GM19467 (cell line): ENCODE measurements around the gene TYRO3.
"Not testable (repeated sequence)": the region's sequence is repeated elsewhere in the genome, so short reads cannot be mapped to it uniquely, and the experiment has no call there.

Experiments
- ATAC-seq: cut with Tn5 transposase; IDR thresholded peaks from one replicate; pipeline ENCODE4 v1.9.1; 2021; ENCODE audit warnings: mild to moderate bottlenecking, moderate library complexity; ENCODE audit not compliant: unreplicated experiment

The TYRO3 gene

DNA sequence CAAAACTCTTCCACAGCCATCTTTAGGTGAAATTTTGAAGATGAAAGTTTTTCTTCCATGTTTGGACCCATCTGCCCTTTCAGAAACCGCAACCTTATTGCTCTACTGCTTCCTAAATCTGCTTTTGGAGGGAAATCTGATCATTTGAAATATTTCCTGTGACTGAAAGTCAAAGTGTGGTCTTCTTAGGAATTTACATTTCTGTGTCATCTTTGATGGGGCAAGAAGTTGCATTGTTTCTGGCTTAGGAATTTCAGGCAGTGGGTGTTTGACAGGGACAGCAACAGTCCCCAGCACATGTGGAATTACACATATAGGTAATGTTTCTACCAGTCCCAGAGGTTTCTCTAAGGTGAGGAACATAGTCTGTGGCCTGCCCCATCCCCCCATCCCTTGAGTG lies 5.3 kb upstream of the TYRO3 start:
- no peak for ATAC-seq

- ATAC-seq: no peak
Measured at GRCh38 chr15:41554343-41554742, 4.7 kb upstream of the TYRO3 start.

DNA sequence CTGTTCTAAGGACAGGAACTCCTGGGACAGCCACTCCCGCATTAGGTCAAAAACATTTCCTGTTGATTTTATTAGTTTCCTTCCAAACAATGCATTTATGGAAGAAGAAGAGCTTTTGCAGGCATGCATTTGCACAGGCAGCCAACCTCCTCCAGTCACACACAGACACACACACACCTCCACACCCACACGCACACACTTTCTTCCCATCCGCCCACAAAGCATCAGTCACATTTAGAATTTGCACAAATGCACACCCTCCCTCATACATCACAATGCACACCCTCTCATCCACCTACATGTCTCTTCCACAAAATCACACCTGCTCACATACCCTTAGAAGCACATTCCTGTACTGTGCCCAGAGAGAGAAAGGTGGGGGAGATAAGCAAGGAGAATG lies 4.1 kb upstream of the TYRO3 start:
- ATAC-seq: no peak

- no peak for ATAC-seq
Measured at GRCh38 chr15:41556677-41557076, 2.3 kb upstream of the TYRO3 start.

- no peak for ATAC-seq
Measured at GRCh38 chr15:41557673-41558399, 1.2 kb upstream of the TYRO3 start.

DNA sequence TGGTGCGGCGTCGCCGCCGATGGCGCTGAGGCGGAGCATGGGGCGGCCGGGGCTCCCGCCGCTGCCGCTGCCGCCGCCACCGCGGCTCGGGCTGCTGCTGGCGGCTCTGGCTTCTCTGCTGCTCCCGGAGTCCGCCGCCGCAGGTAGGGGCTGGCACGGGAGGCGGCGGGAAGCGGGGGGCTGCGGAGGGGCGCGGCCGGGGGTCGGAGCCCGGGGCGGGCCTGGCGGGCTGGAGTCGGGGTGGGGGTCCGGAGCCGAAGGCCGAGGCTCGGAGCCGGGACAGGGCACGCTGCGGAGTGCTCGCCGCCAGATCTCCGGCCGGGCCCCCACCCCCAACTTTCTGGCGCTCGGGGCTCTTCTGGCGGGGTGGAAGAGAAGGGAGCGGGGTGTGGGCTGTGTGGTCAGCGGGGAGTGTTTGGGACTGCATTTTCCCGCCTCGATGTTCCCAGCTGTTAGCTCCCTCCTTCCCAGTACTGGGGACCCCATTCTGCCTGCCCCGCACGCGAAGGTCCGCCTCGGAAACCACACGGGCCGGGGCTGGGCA lies 299 bp downstream of the TYRO3 start:
- no peak for ATAC-seq

- no peak for ATAC-seq
Measured at GRCh38 chr15:41560572-41560874, 1.5 kb downstream of the TYRO3 start.

DNA sequence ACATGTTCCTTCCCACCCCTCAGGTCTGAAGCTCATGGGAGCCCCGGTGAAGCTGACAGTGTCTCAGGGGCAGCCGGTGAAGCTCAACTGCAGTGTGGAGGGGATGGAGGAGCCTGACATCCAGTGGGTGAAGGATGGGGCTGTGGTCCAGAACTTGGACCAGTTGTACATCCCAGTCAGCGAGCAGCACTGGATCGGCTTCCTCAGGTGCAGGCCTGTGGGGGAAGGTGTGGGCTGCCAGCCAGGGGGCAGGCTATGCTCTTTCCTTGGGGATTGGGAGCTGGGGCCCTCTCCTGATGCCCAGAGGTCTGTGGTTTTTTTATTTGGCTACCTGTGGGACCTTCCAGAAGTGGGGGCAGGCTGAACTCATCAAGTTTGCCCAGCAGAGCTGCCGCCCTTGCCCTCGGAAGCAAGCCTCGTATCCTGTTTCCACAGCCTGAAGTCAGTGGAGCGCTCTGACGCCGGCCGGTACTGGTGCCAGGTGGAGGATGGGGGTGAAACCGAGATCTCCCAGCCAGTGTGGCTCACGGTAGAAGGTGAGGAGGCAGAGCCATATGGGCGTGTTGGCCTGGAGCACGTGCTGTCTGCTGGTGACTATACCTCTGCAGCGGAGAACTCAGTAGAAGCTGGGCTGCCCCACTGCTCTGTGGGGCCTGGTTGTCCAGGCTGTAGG lies 2.2 kb downstream of the TYRO3 start:
- no peak for ATAC-seq

- ATAC-seq: no peak
Measured at GRCh38 chr15:41561777-41562145, 2.7 kb downstream of the TYRO3 start.

- ATAC-seq: no peak
Measured at GRCh38 chr15:41562244-41562643, 3.2 kb downstream of the TYRO3 start.

GRCh38 chr15:41562784-41563198 lies 3.8 kb downstream of the TYRO3 start:
- ATAC-seq: no peak

DNA sequence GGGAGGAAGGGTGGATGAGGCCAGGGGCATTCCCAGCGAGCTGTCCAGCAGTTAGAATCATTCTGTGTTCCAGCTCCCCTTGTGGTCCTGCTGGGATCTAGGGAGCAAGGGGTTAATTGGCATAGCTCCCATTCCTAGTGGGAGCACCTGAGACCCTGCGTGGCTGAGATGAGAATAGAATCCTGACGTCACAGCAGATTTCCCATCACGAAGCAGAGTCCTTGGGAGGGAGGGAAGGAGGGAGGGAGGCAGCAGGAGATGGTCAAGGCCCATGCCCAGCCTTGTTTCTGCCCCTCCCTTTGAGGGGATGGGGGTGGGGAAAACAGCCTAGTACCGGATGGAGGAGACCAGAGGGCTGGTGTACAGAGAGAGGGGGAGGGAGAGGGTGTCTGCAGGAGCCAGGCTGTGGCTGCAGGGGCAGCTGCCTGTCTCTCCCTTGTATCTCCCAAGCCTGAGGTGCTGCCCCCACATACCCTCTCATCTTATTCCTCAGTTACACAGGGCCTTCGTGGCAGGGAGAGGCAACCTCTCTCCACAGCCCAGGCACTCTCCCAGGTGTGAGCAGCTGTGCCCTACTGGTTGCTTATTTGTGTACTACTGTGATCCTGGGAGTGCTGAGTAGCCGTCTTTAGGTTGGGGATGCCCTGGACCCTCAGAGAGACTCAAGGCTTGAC lies 5.4 kb downstream of the TYRO3 start:
- no peak for ATAC-seq

- ATAC-seq: no peak
Measured at GRCh38 chr15:41564960-41565502, 6.0 kb downstream of the TYRO3 start.

- no peak for ATAC-seq
Measured at GRCh38 chr15:41565702-41566101, 6.7 kb downstream of the TYRO3 start.

- no peak for ATAC-seq
Measured at GRCh38 chr15:41566121-41566885, 7.3 kb downstream of the TYRO3 start.

DNA sequence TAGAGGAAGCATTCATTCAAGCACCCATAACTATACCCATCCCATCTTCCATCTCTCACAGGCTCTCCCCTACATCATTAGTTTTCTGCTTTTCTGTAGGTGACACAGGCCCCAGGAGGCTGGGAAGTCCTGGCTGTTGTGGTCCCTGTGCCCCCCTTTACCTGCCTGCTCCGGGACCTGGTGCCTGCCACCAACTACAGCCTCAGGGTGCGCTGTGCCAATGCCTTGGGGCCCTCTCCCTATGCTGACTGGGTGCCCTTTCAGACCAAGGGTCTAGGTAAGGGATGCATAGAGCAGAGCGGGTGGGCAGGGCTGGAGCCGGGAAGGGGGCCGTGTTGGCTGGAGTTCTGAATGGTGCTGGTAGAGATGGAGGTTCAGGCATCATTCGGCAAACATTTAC lies 8.2 kb downstream of the TYRO3 start:
- no peak for ATAC-seq

- ATAC-seq: no peak
Measured at GRCh38 chr15:41567862-41568261, 8.8 kb downstream of the TYRO3 start.

DNA sequence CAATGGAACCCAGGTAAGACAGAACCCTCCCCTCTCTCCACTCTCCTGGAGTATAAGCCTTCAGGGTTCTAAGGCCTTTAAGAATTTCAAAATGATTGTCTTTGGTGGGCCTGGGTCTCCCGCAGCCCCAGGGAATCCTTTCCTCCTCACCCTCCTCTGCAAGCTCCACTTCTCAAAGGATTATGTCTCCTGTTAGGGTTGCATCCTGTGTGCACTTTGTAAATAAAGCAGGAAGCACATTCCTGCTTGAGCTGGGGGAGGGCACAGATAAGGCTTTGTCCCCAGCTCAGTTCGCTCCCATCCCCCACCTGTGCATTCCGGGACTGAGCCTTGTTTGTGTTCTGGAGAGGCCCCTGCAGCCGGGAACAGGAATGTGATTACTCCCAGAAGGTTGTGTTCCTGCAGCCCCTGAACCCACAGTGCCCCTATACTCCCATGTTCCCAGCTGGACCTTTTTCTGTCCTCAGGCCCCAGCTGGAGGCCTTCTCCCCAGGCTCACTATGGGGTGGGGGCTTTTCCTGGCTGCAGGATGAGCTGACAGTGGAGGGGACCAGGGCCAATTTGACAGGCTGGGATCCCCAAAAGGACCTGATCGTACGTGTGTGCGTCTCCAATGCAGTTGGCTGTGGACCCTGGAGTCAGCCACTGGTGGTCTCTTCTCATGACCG lies 9.5 kb downstream of the TYRO3 start:
- no peak for ATAC-seq

- ATAC-seq: not testable (repeated sequence)
Measured at GRCh38 chr15:41569232-41569631, 10.2 kb downstream of the TYRO3 start.

- ATAC-seq: no peak
Measured at GRCh38 chr15:41570764-41571163, 11.8 kb downstream of the TYRO3 start.
